Transverse colon (tissue), 4 donors: ENCODE data around the gene LMCD1. TPM values are rescaled to one million over a fixed set of nuclear protein-coding genes. Genes with fewer than 3 reads are reported as not detected.

Experiments
- DNase-seq: peaks from one replicate; pipeline ENCODE4 v3.0.0-alpha.2; 2019
- H3K27ac ChIP-seq, 4 donors: fragments of 200-600 bp; sonication (generic); 2 replicates each; pipeline ENCODE4 v1.5.1; 2016 to 2018; ENCODE audit warnings: inconsistent platforms in 4 of 4
- H3K27me3 ChIP-seq: fragments of 200-600 bp; sonication (generic); 2 replicates; pipeline ENCODE4 v1.5.1; 2017; ENCODE audit warnings: inconsistent platforms
- H3K36me3 ChIP-seq, 4 donors: fragments of 200-600 bp; sonication (generic); 2 replicates each; pipeline ENCODE4 v1.5.1; 2017 to 2019; ENCODE audit warnings: inconsistent platforms in 4 of 4
- H3K4me1 ChIP-seq, 4 donors: fragments of 200-600 bp; sonication (generic); 2 replicates each; pipeline ENCODE4 v1.5.1; 2017 to 2020; ENCODE audit warnings: inconsistent platforms in 4 of 4
- H3K4me3 ChIP-seq, 4 donors: fragments of 200-600 bp; sonication (generic); 1 replicate in 1 of 4; 2 replicates in 3 of 4; pipeline versions ENCODE4 v1.5.1 to v1.6.1; 2017 to 2019; ENCODE audit warnings: inconsistent platforms in 4 of 4
- H3K9me3 ChIP-seq, 2 donors: fragments of 200-600 bp; sonication (generic); 2 replicates each; pipeline ENCODE4 v1.5.1; 2017 to 2019; ENCODE audit warnings: inconsistent platforms in 2 of 2
- CTCF ChIP-seq, 5 experiments: fragments of 200-600 bp in 3 of 5; fragments of 450-650 bp in 2 of 5; sonication (generic) in 3 of 5; IDR thresholded peaks; 1 replicate in 2 of 5; 2 replicates in 3 of 5; pipeline ENCODE4 v1.5.1; 2016 to 2017; ENCODE audit warnings: antibody characterized with exemption in 5 of 5, inconsistent platforms in 3 of 5, mild to moderate bottlenecking in 2 of 5, moderate library complexity in 1 of 5
- EP300 ChIP-seq: sonication (generic); formaldehyde crosslinking; IDR thresholded peaks from one replicate; pipeline ENCODE4 v1.6.1; 2017; ENCODE audit warnings: antibody characterized with exemption, low read depth
- POLR2A ChIP-seq: fragments of 450-650 bp; IDR thresholded peaks from one replicate; pipeline ENCODE4 v1.6.1; 2016; ENCODE audit warnings: antibody characterized with exemption, mild to moderate bottlenecking, moderate library complexity
- POLR2AphosphoS5 ChIP-seq, 3 donors: sonication (generic); formaldehyde crosslinking; IDR thresholded peaks; one replicate each; pipeline ENCODE4 v1.6.1; 2016; ENCODE audit warnings: antibody characterized with exemption in 3 of 3
- WGBS, 2 donors: methylation state at CpG; one replicate each; pipeline ENCODE4 v1.1.5; 2018; ENCODE audit warnings: low coverage in 1 of 2; 5-methylcytosine and 5-hydroxymethylcytosine counted together
- in situ Hi-C, 4 donors: fragments of 200-750 bp; cut with MboI; loops; one replicate each; pipeline versions ENCODE4 v1.15.0 to v1.15.1; 2017; ENCODE audit warnings: low sequenced_read_pairs in 3 of 4, low pct_ligation_motif_present in 1 of 4, low pct_unique_long_range_greater_than_20kb in 1 of 4
- intact Hi-C: fragments of 100-400 bp; cut with DNase I; formaldehyde crosslinking; loops from one replicate; pipeline ENCODE4 v1.15.1; 2023; ENCODE audit warnings: low total_unique reads
- total RNA-seq, 4 donors: library from RNA; depleted of rRNA; stranded (reverse); fragments of >200 nt; gene quantifications; one replicate each; pipeline ENCODE4 v1.1.0, GENCODE V29; 2016

The LMCD1 gene
- total RNA-seq, 4 donors from 2014 or later, result 6.7 to 26.6 (median 9.6) TPM

GRCh38 chr3:8597219-8597853 lies 95.7 kb downstream of the LMCD1 start:
- WGBS, 2 donors, result 77 to 79% methylated on average over 7 of the region's 7 CpGs
- no peaks in the 10 kb centered on the region for H3K27me3 ChIP-seq
- intact Hi-C loops (no loop called here), in situ Hi-C loops (no loop called here)
- no peaks in the 10 kb centered on the region for H3K36me3 ChIP-seq
- no peak overlapping the region for H3K27ac ChIP-seq
- DNase-seq, result no peak
- H3K9me3 ChIP-seq, result no peaks in the 10 kb centered on the region
- TF ChIP-seq POLR2AphosphoS5 (IDR thresholded peaks at IDR 0.05) (no peak), EP300 (no peak), POLR2A (no peak), CTCF (IDR thresholded peaks at IDR 0.05) (no peak)
- H3K4me1 ChIP-seq, result no peaks in the 10 kb centered on the region
- H3K4me3 ChIP-seq, result no peak overlapping the region

DNA sequence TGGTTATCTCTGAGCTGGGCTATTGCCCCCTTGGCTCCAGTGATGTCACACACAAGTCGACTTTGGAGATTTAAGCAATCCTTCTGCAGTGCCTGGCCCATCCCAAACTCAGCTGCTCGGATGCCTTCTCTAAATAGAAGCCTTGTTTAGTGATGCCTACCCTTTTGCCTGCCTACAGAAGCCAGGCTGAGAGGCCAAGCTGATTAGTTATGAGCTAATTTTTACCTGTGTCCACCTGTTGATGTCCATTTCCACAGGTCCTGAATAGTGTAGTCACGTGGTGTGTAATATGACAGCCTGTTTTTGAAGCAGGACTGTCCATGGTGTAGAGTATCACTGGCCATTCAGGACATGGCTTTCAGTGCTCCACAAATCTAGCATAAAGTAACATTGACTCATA lies 97.5 kb downstream of the LMCD1 start:
- no peaks in the 10 kb centered on the region for H3K9me3 ChIP-seq
- no peak for DNase-seq
- no peak overlapping the region for H3K4me3 ChIP-seq
- intact Hi-C loops (no loop called here), in situ Hi-C loops (no loop called here)
- no peaks in the 10 kb centered on the region for H3K4me1 ChIP-seq
- no peaks in the 10 kb centered on the region for H3K27me3 ChIP-seq
- no peak overlapping the region for H3K27ac ChIP-seq
- no peak for TF ChIP-seq EP300
- TF ChIP-seq CTCF (IDR thresholded peaks at IDR 0.05), result no peak
- no peak for TF ChIP-seq POLR2A
- no peak for TF ChIP-seq POLR2AphosphoS5 (IDR thresholded peaks at IDR 0.05)
- no peaks in the 10 kb centered on the region for H3K36me3 ChIP-seq
- WGBS, 2 donors, result 40 to 73% methylated on average over 1 to 3 of the region's 3 CpGs

- in situ Hi-C loops (loop anchor here in 1 of 4 donors (25.0 kb wide), 1 partner anchor 163 kb away; no protein-coding TSS in a partner anchor), intact Hi-C loops (no loop called here)
- H3K4me3 ChIP-seq, result no peak overlapping the region
- H3K4me1 ChIP-seq, result no peaks in the 10 kb centered on the region
- no peaks in the 10 kb centered on the region for H3K27me3 ChIP-seq
- no peaks in the 10 kb centered on the region for H3K36me3 ChIP-seq
- no peak for TF ChIP-seq POLR2A
- TF ChIP-seq CTCF (IDR thresholded peaks at IDR 0.05), result no peak
- TF ChIP-seq POLR2AphosphoS5 (IDR thresholded peaks at IDR 0.05), result no peak
- TF ChIP-seq EP300, result no peak
- DNase-seq, result no peak
- H3K9me3 ChIP-seq, result no peaks in the 10 kb centered on the region
- no peak overlapping the region for H3K27ac ChIP-seq
These were observed 98.8 kb downstream of the LMCD1 start for GRCh38 chr3:8600457-8600856.

- no peaks in the 10 kb centered on the region for H3K9me3 ChIP-seq
- peaks cover 0 to 3% (median 0%) of the 10 kb centered on the region in 4 donors for H3K4me1 ChIP-seq
- in situ Hi-C loops, result loop anchor here in 1 of 4 donors (25.0 kb wide), 1 partner anchor 166 kb away; no protein-coding TSS in a partner anchor
- H3K27me3 ChIP-seq, result no peaks in the 10 kb centered on the region
- H3K27ac ChIP-seq, result no peak overlapping the region
- no peak for DNase-seq
- intact Hi-C loops, result no loop called here
- no peaks in the 10 kb centered on the region for H3K36me3 ChIP-seq
- no peak for TF ChIP-seq POLR2AphosphoS5 (IDR thresholded peaks at IDR 0.05)
- no peak for TF ChIP-seq CTCF (IDR thresholded peaks at IDR 0.05)
- TF ChIP-seq POLR2A, result no peak
- TF ChIP-seq EP300, result no peak
- WGBS, 2 donors, result 50 to 72% methylated on average over 1 to 9 of the region's 9 CpGs
- no peak overlapping the region for H3K4me3 ChIP-seq
These were observed 101.6 kb downstream of the LMCD1 start for GRCh38 chr3:8603115-8603710.
